Neural cell (in vitro differentiated cells): ENCODE data around the gene ADAM30.

Experiments
- EP300 ChIP-seq: fragments of 450-650 bp; conservative IDR thresholded peaks from 2 replicates; pipeline ENCODE4 v1.6.1; 2014; ENCODE audit warnings: antibody characterized with exemption, mild to moderate bottlenecking, moderate library complexity; ENCODE audit not compliant: poor library complexity, severe bottlenecking
- POLR2AphosphoS5 ChIP-seq: IDR thresholded peaks from 2 replicates; pipeline ENCODE4 v1.6.1; 2012
- RAD21 ChIP-seq: fragments of 450-650 bp; conservative IDR thresholded peaks from 2 replicates; pipeline ENCODE4 v1.6.1; 2014; ENCODE audit warnings: antibody characterized with exemption, mild to moderate bottlenecking, moderate library complexity
- TF ChIP-seq, protein P1 (sequence below): fragments of 450-650 bp; IDR thresholded peaks from 2 replicates; pipeline ENCODE4 v1.5.1; 2014; ENCODE audit warnings: antibody characterized with exemption, mild to moderate bottlenecking, moderate library complexity; ENCODE audit not compliant: poor library complexity, severe bottlenecking

GRCh38 chr1:119917304-119918055 is 21.2 kb upstream of the ADAM30 start:
- TF ChIP-seq, protein P1, sequence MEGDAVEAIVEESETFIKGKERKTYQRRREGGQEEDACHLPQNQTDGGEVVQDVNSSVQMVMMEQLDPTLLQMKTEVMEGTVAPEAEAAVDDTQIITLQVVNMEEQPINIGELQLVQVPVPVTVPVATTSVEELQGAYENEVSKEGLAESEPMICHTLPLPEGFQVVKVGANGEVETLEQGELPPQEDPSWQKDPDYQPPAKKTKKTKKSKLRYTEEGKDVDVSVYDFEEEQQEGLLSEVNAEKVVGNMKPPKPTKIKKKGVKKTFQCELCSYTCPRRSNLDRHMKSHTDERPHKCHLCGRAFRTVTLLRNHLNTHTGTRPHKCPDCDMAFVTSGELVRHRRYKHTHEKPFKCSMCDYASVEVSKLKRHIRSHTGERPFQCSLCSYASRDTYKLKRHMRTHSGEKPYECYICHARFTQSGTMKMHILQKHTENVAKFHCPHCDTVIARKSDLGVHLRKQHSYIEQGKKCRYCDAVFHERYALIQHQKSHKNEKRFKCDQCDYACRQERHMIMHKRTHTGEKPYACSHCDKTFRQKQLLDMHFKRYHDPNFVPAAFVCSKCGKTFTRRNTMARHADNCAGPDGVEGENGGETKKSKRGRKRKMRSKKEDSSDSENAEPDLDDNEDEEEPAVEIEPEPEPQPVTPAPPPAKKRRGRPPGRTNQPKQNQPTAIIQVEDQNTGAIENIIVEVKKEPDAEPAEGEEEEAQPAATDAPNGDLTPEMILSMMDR, result no peak
- TF ChIP-seq POLR2AphosphoS5 (no peak), RAD21 (no peak), EP300 (no peak)
